ENCODE results near the gene PSMB5. TPM values are rescaled to one million over a fixed set of nuclear protein-coding genes. Genes with fewer than 3 reads are reported as not detected.

PSMB5 gene
- total and polyA plus RNA-seq, 2 of the 13 experiments (the other 11 are each of a cell fraction or from before 2014, with no cell fraction given): 705 to 871 TPM

DNA sequence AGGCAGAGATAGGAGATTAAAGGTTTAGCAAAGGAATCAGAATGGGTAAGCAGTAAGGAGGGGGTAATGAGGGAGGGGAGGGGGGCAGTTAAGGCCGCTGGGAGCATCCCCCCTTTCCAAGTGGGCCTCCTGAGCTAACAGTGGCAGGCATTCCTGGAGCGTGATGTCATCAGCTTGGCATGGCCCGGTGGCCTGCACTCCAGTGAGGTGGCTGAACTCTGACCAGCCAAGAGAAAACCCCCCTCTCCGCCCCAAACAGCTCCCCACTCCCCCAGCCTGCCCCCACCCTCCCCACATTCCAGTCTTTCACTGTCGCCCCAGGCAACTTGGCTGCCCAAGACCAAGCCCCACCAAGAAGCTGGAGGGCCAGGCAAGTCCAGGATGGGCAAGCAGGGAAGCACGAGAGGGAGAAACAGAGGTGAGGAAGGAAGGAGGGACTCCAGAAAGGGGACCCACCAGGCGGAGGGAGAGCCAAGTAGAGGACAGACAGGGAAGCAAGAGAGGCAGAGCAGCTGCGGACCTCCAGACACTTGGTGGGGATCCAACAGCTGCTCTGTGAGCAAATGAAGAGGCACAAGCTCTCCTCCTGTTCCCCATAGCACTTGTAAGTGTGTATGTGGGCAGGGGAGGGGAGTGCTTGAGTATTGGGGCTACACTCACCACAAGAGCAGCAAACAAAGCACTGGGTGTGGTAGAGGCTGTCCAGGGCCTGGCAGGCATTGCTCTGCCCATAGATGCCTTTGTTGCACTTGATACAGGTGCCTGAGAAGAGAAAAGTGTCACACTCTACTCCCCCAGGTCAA, 56.8 kb downstream of the PSMB5 start (continued):
- TF ChIP-seq, protein P1, sequence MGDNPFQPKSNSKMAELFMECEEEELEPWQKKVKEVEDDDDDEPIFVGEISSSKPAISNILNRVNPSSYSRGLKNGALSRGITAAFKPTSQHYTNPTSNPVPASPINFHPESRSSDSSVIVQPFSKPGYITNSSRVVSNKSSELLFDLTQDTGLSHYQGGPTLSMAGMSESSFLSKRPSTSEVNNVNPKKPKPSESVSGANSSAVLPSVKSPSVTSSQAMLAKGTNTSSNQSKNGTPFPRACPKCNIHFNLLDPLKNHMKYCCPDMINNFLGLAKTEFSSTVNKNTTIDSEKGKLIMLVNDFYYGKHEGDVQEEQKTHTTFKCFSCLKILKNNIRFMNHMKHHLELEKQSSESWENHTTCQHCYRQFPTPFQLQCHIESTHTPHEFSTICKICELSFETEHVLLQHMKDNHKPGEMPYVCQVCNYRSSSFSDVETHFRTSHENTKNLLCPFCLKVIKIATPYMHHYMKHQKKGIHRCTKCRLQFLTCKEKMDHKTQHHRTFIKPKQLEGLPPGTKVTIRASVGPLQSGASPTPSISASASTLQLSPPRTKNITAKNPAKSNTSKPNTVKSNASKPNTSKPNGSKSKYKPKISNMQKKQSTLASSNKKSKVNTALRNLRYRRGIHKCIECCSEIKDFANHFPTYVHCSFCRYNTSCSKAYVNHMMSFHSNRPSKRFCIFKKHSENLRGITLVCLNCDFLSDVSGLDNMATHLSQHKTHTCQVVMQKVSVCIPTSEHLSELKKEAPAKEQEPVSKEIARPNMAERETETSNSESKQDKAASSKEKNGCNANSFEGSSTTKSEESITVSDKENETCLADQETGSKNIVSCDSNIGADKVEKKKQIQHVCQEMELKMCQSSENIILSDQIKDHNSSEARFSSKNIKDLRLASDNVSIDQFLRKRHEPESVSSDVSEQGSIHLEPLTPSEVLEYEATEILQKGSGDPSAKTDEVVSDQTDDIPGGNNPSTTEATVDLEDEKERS (CRISPR knock-in tag; IDR thresholded peaks at IDR 0.05): peak; percentile 92; the same call in 1 of the 2 replicates
- no peak for TF ChIP-seq REPIN1 (CRISPR knock-in tag; IDR thresholded peaks at IDR 0.05; ENCODE audit: borderline replicate concordance, low read depth)
- TF ChIP-seq, protein P2, sequence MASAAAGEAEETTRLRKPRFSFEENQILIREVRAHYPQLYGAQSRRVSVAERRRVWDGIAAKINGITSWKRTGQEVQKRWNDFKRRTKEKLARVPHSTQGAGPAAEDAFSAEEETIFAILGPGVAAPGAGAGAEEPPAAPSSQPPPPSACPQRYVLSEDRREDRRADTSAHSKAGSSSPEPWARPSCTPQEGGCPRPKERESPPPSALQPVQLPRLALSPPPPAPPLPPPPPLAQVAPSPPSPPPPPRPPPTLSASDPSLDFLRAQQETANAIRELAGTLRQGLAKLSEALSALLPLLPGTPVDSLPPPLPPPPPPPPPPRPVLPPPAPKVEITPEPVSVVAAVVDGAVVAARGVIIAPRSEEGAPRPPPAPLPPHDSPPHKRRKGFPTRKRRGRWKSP (CRISPR knock-in tag; IDR thresholded peaks at IDR 0.05): no peak
- TF ChIP-seq THYN1 (CRISPR knock-in tag; IDR thresholded peaks at IDR 0.05; ENCODE audit: borderline replicate concordance, low read depth): no peak
- no peak for TF ChIP-seq BRD4 (CRISPR knock-in tag; IDR thresholded peaks at IDR 0.05)
- TF ChIP-seq ZBTB3 (CRISPR knock-in tag; IDR thresholded peaks at IDR 0.05; ENCODE audit: borderline replicate concordance, low read depth): peak; percentile 88
- TF ChIP-seq ZNF431 (CRISPR knock-in tag; IDR thresholded peaks at IDR 0.05; ENCODE audit: borderline replicate concordance, low read depth): no peak
- peak; percentile 96 for TF ChIP-seq ZNF550 (CRISPR knock-in tag; IDR thresholded peaks at IDR 0.05; ENCODE audit: borderline replicate concordance)
- TF ChIP-seq ZNF790 (CRISPR knock-in tag; IDR thresholded peaks at IDR 0.05; ENCODE audit: borderline replicate concordance): no peak
- TF ChIP-seq, protein P3, sequence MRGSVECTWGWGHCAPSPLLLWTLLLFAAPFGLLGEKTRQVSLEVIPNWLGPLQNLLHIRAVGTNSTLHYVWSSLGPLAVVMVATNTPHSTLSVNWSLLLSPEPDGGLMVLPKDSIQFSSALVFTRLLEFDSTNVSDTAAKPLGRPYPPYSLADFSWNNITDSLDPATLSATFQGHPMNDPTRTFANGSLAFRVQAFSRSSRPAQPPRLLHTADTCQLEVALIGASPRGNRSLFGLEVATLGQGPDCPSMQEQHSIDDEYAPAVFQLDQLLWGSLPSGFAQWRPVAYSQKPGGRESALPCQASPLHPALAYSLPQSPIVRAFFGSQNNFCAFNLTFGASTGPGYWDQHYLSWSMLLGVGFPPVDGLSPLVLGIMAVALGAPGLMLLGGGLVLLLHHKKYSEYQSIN (CRISPR knock-in tag; IDR thresholded peaks at IDR 0.05; ENCODE audit: borderline replicate concordance): no peak
- TF ChIP-seq ZNF569 (CRISPR knock-in tag; IDR thresholded peaks at IDR 0.05; ENCODE audit: borderline replicate concordance): no peak
- no peak for TF ChIP-seq ELF1 (CRISPR knock-in tag; IDR thresholded peaks at IDR 0.05)
- no peak; the same call in 1 of the 2 replicates for TF ChIP-seq ZNF44 (CRISPR knock-in tag; IDR thresholded peaks at IDR 0.05)
- peak; percentile 9; the same call in 1 of the 2 replicates for TF ChIP-seq ZNF775 (CRISPR knock-in tag; IDR thresholded peaks at IDR 0.05; ENCODE audit: borderline replicate concordance)
- TF ChIP-seq REXO4 (CRISPR knock-in tag; IDR thresholded peaks at IDR 0.05; ENCODE audit: borderline replicate concordance): no peak
- peak; percentile 95 for TF ChIP-seq PITX1 (CRISPR knock-in tag; IDR thresholded peaks at IDR 0.05)
- TF ChIP-seq SP140L (CRISPR knock-in tag; IDR thresholded peaks at IDR 0.05; ENCODE audit: borderline replicate concordance): 0 out of 2 replicates have a peak, but pooled peaks have one; percentile 19
- TF ChIP-seq ZNF556 (CRISPR knock-in tag; IDR thresholded peaks at IDR 0.05; ENCODE audit: borderline replicate concordance): peak; percentile 94
- no peak for TF ChIP-seq HOXA9 (CRISPR knock-in tag; IDR thresholded peaks at IDR 0.05; ENCODE audit: borderline replicate concordance)
- TF ChIP-seq, protein P4, sequence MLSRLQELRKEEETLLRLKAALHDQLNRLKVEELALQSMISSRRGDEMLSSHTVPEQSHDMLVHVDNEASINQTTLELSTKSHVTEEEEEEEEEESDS (CRISPR knock-in tag; IDR thresholded peaks at IDR 0.05; ENCODE audit: borderline replicate concordance): no peak
- TF ChIP-seq ZEB1 (IDR thresholded peaks at IDR 0.05; ENCODE audit: insufficient replicate concordance, low read depth): no peak
- TF ChIP-seq, protein P5, sequence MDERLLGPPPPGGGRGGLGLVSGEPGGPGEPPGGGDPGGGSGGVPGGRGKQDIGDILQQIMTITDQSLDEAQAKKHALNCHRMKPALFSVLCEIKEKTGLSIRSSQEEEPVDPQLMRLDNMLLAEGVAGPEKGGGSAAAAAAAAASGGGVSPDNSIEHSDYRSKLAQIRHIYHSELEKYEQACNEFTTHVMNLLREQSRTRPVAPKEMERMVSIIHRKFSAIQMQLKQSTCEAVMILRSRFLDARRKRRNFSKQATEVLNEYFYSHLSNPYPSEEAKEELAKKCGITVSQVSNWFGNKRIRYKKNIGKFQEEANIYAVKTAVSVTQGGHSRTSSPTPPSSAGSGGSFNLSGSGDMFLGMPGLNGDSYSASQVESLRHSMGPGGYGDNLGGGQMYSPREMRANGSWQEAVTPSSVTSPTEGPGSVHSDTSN (CRISPR knock-in tag; IDR thresholded peaks at IDR 0.05): peak; percentile 17; the same call in 1 of the 2 replicates
